Activated naive CD8-positive, alpha-beta T cell treated with anti-CD3 and anti-CD28 coated beads, Interleukin-2, amount 50 U/mL, for 16 hours (primary cell): Measurements from ENCODE around the gene ACSL3.
"Not testable (repeated sequence)": the region's sequence is repeated elsewhere in the genome, so short reads cannot be mapped to it uniquely, and the experiment has no call there.

Experiments
- DNase-seq: peaks from one replicate; pipeline ENCODE4 v3.0.0-alpha.2; 2020; ENCODE audit warnings: low read depth, low spot score

The ACSL3 gene

DNA sequence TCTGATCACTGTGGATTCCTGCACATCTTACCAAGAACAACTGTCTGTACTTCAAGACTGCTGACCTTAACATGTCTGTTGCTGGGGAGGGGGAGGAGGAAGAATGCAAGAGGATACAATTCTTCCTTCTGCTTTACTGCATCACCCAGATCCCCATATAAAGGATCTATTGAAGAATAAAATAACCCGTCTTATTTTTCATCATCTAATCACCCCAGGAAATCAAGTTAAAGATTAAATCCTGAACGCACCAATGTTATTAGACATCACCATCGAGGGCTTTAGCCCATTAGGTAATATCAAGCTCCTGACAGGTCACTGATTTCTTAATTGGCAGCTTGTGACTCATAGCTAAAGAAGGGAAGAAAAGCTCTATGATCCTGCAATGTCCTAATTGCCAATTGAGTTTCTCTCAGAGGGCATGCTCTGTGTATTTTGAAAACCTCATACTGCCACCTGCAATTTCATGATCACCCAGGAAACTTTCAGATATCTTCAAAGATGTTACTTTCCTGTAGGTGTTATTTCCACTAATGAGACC is 115.8 kb downstream of the ACSL3 start:
- no peak for DNase-seq

DNA sequence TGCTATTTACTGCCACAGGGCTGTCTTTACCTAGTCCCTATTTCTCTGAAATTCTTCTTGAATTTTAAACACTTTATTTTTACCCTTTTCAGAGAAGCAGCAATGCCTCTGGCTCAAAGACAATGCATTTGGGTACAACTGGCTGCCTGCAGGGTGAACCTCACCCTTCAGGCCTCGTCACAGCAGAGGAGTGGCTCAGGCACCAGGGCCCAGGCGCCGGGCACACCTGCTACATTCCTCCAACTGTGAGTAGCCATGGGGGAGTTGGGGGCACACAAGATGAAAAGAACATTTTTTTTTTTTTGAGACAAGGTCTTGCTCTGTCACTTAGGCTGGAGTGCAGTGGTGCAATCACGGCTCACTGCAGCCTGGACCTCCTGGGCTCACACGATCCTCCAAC is 116.3 kb downstream of the ACSL3 start:
- no peak for DNase-seq

DNA sequence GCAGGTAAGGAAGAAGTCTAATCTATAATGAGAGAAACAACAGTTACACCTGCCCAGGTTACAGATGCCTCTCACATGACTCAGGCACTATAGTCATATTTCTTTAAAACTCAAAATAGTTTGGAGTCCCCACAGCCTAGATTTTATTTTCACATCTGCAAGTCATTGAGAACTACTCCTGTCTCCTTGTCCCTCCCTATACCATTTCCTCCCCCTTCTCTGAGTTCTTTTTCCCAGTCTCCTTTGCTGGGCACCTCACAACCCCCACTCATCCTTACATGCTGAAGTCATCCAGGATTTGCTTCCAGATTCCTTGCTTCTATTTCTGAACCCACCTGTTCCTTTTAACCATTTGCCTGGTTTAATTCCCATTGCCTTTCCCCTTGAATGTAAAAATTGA is 118.0 kb downstream of the ACSL3 start:
- DNase-seq, result no peak

DNA sequence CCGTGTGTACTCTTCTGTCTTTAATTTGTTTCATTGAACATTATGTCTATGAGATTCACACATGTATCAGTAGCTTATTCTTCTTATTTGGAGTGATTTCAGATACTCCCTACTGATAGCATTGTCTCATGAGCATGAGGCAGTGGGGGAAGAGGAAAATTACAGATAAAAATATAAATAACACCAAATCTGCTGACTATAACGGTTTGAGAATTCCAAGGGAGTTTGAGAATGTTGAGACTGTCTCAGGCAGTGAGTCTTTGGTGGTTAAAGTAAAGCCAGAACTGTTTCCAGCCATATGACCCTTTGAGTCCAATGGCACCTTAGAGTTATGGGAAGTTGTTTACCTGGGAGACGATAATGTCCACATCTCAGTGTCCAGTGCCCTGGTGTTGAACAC is 118.6 kb downstream of the ACSL3 start:
- DNase-seq, result no peak

DNA sequence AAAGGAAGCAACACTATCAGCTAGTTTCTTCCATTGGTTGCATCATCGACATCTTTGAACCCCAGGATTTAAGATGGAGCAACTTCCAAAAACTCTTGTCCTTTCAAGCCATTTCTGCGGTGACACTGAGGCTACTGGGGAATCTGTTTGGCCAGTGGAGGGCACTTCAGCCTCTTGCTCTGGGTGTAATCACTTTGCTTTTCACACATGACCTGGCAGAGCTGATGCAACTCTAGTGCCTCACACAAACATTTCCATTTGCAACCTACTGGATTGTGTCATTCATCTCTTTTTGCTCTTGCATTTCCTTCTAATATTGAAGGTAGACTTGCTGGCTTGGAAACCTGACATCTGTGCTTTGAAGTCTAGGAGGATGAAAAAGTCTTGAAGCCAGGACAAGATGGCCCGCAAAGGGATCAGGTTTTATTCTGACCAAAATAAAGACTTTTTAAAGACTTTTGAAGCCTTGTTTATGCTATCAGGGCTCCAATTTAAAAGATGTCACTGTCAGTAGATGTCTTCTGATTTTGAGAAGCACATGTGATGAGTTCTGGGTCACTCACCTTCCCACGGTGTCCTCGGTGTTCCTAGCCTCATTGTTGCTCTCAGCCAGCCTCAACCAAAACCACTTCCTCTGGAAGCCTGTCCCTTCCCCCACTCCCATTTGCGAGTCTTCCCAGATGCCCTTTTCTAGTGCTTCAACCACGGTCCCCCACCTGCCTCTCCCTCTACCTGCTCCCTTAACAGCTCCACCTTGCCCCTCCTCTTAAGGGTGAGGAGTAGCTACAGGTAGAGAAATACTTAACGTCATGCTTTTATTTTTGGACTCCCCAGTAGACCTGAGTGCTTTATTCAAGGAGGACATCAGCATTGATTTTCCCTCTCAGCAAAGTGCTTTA is 121.4 kb downstream of the ACSL3 start:
- no peak for DNase-seq

DNA sequence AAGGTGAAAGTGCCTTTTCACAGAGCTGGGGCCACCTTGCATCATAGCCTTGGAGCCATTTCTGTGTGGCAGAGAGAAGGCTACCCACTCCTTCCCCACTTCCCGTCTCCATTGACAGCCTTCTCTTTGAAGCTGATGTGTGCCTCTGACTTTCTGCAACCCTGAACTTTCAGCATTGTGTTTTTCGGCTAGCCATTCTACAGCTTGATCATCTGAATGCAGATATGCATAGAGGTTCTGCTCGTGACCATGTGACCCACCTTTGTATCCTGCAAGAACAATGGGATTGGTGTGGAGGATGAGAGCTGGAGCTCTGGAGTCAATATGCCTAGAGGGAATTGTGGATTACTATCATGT is 122.1 kb downstream of the ACSL3 start:
- no peak for DNase-seq

DNA sequence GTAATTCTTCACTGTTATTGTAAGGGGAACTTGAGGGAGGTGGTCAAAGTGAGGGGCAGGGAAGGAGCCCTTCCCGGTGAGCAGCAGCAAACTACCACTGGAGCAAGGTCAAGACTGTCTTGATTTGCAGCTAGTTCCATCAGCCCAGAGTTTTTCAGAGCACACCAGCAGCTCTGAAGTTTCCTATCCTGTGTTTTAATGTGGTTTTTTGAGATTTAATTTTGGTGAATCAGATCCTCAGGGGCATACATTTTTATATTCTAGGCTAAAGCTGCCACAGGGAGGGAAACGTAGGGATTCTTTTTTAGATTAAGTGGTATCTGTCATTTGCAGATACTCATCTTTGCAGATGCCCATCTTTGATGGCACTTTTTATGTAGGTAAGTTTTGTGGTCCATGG is 124.1 kb downstream of the ACSL3 start:
- DNase-seq, result no peak

DNA sequence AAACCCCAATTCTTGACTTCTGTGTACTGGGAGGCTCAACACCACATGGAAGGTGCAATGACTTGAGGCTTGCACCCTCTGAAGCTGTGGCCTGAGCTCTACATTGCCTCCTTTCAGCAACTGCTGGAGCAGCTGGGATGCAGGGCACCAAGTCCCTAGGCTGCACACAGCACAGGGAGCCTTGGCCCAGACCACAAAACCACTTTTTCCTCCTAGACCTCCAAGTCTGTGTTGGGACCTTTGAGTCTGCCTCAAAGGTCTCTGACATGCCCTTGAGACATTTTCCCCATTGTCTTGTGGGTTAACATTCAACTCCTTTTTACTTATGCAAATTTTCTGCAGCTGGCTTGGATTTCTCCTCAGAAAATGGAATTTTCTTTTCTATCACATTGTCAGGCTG is 128.6 kb downstream of the ACSL3 start:
- DNase-seq, result no peak

DNA sequence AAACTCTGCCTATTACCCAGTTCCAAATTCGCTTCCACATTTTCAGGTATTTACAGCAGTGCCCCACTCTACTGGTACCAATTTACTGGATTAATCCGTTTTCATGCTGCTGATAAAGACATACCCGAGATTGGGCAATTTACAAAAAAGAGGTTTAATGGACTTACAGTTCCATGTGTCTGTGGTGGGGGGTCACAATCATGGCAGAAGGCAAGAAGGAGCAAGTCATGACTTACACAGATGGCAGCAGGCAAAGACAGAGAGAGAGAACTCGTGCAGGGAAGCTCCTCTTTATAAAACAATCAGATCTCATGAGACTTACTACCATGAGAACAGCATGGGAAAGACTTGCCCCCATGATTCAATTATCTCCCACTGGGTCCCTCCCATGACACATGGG is 129.4 kb downstream of the ACSL3 start:
- not testable (repeated sequence) for DNase-seq

DNA sequence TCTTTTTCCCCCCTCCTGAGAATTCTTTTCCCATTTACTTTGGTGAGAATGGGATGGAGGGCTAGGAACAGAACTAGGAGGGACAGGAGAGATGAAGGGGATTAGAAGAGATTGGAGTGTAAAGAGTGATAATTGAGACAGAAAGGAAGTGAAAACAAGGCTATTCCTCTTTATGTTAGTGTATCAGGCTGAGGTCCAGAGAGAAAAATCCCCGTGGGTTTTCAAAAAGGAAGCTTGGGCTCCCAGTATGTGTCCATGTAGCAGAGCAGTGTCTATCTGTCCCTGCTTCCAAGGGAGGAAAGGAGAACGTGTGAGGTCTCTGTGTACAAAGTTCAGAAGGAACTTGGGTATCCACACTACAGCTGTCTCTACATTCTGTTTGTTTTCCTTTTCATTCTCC is 131.3 kb downstream of the ACSL3 start:
- DNase-seq, result no peak
